ENCODE measurements around the gene CRIM1. TPM values are rescaled to one million over a fixed set of nuclear protein-coding genes. Genes with fewer than 3 reads are reported as not detected.

Gene CRIM1
- total RNA-seq, 1 donor from 2014 or later: 273 TPM

DNA sequence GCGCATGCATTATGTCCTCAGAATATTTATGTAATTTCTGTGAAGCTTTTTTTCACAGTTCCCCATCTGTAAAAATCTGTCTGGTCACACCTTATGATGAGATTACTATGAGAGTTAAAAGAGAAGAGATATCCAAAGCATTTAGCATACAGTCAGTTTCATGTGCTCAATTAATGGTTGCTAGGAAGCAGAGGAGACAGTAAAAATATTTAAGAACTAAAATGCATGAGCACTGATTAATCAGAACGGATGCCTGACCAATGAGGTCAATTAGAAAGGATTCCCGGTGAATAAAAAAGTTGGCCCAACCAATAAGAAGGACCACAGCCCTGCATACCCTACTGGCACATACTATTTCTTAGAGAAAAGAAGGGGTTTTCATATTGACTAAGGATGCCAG lies 12.0 kb upstream of the CRIM1 start:
- no peak for DNase-seq (ENCODE audit: low spot score in 2 of 2)
- H3K4me3 ChIP-seq: no peak overlapping the region
- TF ChIP-seq, protein P1, sequence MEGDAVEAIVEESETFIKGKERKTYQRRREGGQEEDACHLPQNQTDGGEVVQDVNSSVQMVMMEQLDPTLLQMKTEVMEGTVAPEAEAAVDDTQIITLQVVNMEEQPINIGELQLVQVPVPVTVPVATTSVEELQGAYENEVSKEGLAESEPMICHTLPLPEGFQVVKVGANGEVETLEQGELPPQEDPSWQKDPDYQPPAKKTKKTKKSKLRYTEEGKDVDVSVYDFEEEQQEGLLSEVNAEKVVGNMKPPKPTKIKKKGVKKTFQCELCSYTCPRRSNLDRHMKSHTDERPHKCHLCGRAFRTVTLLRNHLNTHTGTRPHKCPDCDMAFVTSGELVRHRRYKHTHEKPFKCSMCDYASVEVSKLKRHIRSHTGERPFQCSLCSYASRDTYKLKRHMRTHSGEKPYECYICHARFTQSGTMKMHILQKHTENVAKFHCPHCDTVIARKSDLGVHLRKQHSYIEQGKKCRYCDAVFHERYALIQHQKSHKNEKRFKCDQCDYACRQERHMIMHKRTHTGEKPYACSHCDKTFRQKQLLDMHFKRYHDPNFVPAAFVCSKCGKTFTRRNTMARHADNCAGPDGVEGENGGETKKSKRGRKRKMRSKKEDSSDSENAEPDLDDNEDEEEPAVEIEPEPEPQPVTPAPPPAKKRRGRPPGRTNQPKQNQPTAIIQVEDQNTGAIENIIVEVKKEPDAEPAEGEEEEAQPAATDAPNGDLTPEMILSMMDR (IDR thresholded peaks at IDR 0.05): no peak
- H3K36me3 ChIP-seq: no peaks in the 10 kb centered on the region
- H3K27ac ChIP-seq: no peak overlapping the region
- no peaks in the 10 kb centered on the region for H3K9me3 ChIP-seq
- H3K27me3 ChIP-seq: no peaks in the 10 kb centered on the region
- no peaks in the 10 kb centered on the region for H3K4me1 ChIP-seq
- intact Hi-C loops (cut with DNase I): no loop called here

DNA sequence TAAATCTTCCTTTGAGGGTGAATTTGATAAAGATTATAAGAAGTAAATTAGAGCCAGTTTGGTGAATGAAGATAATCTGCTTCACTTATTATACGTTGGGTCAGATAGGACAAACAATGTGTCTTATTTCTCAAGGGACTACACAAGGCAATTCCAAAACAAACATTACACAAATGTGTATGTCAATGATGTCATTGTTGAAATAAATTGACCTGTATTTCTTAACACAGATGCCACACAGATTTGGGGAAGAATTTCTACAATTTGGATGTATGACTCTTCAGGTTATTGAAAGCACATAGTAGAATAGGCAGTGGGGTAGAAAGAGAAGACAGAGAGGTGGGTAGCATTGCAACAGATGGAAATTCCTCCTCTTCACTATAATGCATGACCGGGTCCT lies 6.9 kb upstream of the CRIM1 start:
- DNase-seq (ENCODE audit: low spot score in 2 of 2): no peak
- intact Hi-C loops (cut with DNase I): no loop called here
- peaks cover 0 to 8% of the 10 kb centered on the region in 2 donors for H3K4me1 ChIP-seq
- H3K36me3 ChIP-seq: no peaks in the 10 kb centered on the region
- no peaks in the 10 kb centered on the region for H3K27me3 ChIP-seq
- H3K9me3 ChIP-seq: no peaks in the 10 kb centered on the region
- no peak overlapping the region for H3K4me3 ChIP-seq
- TF ChIP-seq, protein P1 (IDR thresholded peaks at IDR 0.05): no peak
- no peak overlapping the region for H3K27ac ChIP-seq

DNA sequence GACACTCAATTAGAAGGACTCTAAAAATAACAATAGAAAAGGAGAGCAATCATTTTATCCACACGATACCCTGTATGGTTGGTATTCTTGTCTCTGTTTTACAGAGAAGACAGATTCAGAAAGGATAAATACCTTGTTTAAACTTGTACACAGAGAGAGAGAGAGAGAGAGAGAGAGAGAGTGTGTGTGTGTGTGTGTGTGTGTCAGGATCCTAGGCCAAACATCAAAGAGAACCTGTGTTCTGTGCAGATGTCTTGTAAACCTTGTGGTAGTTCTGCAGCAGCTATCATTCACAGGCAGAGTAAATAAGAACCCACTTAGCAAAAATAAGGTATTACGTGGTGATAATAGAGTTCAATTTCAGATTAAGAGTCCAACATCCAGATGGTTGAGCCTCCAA lies 4.3 kb upstream of the CRIM1 start:
- Histone ChIP-seq H3K9me3 (no peaks in the 10 kb centered on the region), H3K27ac (no peak overlapping the region), H3K4me3 (no peak overlapping the region), H3K4me1 (peaks cover 0 to 12% of the 10 kb centered on the region in 2 donors), H3K36me3 (no peaks in the 10 kb centered on the region), H3K27me3 (no peaks in the 10 kb centered on the region)
- DNase-seq (ENCODE audit: low spot score in 2 of 2): no peak
- intact Hi-C loops (cut with DNase I): loop anchor here (1.0 to 5.0 kb wide), 2 partner anchors 311 to 431 kb away; no protein-coding TSS in a partner anchor
- TF ChIP-seq, protein P1 (IDR thresholded peaks at IDR 0.05): no peak

DNA sequence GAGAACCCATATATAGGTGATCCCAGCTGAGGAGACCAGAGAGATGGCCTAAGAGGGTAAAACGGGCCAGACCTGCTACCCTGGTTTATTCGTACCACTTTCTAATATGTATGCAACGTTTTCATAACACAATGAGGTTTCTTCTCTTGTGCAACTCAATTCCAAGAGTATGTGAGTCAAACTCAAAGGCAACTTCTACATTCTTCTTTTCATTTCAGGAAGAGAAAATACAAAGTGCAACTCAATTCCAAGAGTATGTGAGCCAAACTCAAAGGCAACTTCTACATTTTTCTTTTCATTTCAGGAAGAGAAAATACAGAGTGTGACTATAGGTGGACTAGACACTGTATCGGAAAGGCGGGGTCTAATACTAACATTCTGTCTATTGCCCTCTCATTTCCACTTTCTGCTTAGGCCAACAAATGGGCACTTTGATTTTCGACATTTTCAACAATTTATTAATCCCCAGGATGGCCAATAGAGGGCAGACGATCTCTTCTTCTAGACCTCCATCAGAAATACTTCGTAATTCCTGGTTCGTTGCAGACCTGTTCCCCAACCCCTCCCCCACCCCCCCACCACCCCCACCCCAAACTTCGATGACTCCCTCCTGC lies 3.7 kb upstream of the CRIM1 start:
- Histone ChIP-seq H3K4me3 (no peak overlapping the region), H3K36me3 (no peaks in the 10 kb centered on the region), H3K27me3 (no peaks in the 10 kb centered on the region), H3K9me3 (no peaks in the 10 kb centered on the region), H3K27ac (no peak overlapping the region), H3K4me1 (peaks cover 0 to 12% of the 10 kb centered on the region in 2 donors)
- intact Hi-C loops (cut with DNase I): loop anchor here (1.0 to 5.0 kb wide), 3 partner anchors 245 to 430 kb away; no protein-coding TSS in a partner anchor
- DNase-seq (ENCODE audit: low spot score in 2 of 2): no peak
- TF ChIP-seq, protein P1 (IDR thresholded peaks at IDR 0.05): peak; percentile 46 to 70 (median 63)

DNA sequence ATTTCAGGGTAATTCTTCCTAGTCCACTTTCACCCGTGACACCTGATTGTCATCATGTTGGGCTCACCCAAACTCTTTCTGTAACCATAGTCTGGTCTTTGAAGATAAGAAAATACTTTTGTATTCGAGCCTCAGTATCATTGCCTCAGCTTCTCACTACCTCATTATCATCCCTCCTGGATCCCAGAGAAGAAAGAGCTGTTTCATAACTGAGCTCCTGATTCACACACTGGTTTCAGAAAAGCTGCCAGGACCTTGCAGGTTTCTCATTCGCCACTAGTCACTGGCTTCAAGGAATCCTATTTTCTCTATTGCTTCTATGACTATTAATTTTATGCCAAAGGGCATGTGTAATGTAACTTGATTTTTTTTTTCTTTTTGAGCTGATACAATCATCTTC lies 2.9 kb upstream of the CRIM1 start:
- H3K4me3 ChIP-seq: peak overlapping the region in 1 of 2 donors; percentile 0
- DNase-seq (ENCODE audit: low spot score in 2 of 2): no peak
- H3K27me3 ChIP-seq: no peaks in the 10 kb centered on the region
- H3K9me3 ChIP-seq: no peaks in the 10 kb centered on the region
- H3K4me1 ChIP-seq: peaks cover 0 to 12% of the 10 kb centered on the region in 2 donors
- peak overlapping the region; percentile 47 to 48 for H3K27ac ChIP-seq
- TF ChIP-seq, protein P1 (IDR thresholded peaks at IDR 0.05): no peak
- no peaks in the 10 kb centered on the region for H3K36me3 ChIP-seq
- intact Hi-C loops (cut with DNase I): loop anchor here (2.0 to 5.0 kb wide), 2 partner anchors 244 to 430 kb away; no protein-coding TSS in a partner anchor

Measured in ascending aorta (tissue), 2 donors.